GM19452 (cell line): ENCODE measurements around the gene MYPOP.

ENCODE experiments used
- ATAC-seq: cut with Tn5 transposase; IDR thresholded peaks from one replicate; pipeline ENCODE4 v1.9.1; 2021; ENCODE audit not compliant: unreplicated experiment

MYPOP gene

DNA sequence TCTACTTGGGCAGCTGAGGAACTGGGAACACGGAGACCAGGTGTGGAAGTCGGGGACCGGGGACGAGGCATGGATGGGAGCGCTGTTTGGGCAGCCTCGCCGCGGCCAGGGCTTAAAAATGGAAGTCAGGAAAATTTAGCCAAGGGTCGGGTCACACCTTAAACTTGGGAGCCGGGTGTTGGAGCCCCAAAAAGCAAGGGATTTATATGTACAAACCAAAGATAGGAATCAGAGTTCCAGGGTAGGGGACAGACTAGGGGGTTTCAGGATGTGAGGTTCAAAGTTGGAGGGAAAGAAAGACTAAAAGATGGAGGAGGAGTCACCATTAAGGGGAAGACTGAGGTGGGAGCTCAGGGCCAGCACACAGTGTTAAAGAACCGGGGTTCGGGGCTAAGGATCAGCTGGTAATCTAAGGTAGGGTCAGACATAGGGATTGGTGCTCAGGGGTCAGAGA lies 37.8 kb downstream of the MYPOP start:
- ATAC-seq: no peak

DNA sequence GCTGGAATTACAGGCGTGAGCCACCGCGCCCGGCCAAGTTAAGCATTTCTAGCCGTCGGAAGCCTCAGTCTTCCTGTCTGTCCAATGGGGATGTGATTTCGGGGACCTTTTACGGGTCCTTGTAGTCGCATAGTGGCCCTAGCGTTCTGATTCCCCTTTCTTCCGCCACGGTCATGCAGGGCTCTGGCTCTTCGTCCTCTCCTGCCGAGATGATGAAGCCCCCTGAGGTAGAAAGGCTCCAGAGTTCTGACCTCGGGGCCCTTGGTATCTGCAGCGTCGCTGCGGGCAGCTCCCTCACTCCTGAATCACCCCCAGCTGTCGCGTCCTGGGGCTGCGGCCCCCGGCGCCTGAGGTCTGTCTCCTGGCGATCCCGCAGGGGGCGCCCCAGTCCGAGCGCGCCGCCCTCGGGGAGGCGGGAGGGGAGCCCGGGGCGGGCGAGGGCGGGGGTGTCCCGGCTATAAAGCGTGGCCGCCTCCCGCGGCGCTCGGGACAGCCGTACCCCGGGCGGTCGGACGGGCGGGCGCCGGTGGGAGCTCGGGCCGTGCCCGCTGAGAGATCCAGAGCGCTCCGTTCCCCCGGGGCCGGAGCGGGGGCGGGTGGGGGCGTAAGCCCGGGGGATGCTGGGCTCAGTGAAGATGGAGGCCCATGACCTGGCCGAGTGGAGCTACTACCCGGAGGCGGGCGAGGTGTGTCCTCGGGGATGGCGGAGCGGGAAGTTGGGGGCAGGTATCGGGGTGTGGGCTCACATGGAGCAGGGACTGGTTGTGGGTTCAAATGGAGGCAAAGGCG lies 38.4 kb downstream of the MYPOP start, which contains the start of gene FOXA3:
TSS of gene FOXA3 (plus strand) at position 487 of the 789 bp plus-strand sequence. CDS start at position 618, 131 bp downstream.
- no peak for ATAC-seq

- ATAC-seq: no peak
These were observed 39.0 kb downstream of the MYPOP start for GRCh38 chr19:45863335-45863839.

DNA sequence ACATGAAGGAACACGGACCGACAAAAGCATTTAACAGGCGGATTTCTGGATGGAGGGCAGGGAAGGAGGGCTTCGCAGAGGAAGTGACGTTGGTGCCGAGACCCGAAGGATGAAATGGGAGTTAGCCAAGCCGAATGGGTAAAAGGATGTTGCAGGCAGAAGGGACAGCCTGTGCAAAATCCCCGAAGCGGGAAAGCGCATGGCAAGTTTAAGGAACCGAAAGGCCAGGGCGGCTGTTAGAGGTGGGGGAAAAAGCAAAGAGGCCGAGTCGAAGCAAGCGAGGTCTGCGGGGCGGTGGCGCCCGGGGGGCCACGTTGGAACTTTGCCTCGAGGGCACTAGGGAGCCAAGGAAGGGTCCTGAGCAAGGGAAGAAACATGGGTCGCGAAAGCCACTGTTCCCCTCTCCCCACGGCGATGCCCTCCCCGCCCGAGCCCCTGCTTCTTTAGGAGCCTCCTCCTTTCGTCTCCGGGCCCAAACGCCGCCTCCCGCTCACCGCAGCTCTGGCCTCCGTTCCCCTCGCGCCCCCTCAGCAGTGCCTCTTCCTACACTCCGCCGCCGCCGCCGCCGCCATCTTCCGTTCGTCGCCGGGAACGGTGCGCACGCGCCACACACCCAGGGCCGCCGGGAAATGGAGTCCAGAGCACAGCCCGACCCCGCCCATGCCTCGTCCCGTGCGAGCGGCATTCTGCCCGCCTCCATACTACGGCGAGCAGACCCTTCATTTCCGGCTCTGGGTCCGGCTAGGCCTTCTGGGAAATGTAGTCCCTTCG lies 39.7 kb downstream of the MYPOP start, which contains the start of gene SYMPK:
TSS of gene SYMPK (minus strand) at position 584 of the 771 bp plus-strand sequence. CDS start 8,652 bp downstream, outside the sequence.
- peak; percentile 85 for ATAC-seq

DNA sequence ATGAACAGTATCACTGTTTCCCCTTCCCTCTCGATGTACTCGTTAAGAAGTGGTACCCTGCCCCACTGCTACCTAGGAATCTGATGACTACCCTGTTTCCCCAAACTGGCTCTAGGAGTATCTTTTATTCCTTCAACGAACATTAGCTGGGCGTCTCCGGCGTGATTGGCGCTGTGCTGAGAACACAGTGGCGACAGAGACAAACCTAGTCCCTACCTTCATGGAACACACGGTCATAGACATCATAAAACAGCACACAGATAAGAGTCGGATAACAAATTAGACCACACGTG lies 40.2 kb downstream of the MYPOP start:
- ATAC-seq: no peak

GRCh38 chr19:45860359-45861259 lies 41.8 kb downstream of the MYPOP start:
- ATAC-seq: no peak

DNA sequence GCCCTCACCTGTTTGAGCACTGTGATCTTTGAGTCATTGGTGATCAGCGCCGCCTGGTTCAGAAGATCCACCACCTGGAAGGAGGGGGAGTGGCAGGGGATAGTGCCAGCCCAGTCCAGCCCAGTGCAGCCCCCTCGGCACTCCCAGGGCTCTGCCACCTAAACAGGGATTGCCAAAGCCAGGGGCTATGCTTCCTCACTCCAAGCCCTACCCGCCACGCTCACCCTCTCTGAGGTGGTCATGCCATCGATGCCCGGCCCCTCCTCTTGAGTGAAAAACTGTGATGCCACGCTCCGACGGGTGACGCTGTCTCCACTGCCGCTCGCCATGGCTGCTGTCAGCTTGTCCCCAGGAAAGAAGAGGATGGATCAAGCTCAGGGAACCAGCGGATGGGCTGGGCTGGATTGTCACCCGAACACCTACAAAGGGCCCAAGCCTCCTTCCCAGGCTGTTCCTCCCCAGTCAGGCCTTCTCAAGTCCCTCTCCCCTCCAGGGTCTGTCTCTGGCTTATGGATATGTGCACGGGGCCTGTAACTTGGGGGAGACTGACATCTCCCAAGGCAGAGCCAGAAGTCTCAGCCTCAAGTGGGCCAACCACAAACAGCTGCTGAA lies 48.1 kb downstream of the MYPOP start:
- ATAC-seq: no peak

DNA sequence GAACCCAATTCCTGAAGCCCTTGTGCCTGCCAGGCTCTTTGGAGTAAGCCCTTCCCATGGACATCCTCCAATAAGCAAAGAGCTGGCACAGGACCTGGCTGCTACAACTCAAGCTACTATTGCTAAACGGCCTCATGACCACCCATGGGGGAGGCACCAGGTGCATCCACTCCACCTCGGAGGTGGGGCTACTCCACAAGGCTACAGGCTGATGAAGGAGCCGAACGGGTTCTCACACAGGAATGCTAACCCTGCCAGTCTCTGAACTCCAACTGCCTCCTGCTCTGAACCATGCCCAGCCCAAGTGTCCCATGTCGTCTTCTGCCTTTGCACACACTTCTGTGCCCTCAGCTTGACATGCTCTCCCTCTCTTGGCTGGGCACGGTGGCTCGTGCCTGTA lies 49.4 kb downstream of the MYPOP start:
- ATAC-seq: no peak

DNA sequence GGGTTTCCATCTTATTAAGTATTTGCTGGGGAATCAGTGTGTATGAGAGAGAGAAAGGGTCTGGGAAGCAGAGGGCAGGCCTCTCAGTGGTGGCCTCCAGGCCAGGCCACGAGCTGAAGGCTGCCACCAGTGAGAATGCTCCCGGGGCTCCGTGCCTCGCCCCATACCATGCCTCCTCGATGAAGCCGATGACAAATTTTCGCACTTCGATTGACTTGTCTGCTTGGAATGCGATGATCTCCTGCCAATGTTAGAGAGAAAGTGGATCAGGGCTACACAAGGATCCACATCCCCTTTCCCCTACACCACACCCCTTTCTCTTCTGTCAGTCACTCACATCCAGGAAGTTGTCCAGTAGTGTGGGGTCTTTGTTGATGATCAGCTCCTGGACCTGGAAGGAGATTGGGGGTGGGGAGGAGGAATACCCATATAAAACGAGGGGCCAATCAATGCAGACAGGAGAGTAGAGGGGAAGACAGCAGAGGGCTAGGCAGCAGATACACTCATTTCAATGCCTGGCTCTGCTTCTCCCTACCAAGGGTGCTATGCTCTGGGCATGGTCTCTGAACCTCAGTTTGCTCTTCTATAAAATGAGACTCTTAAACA lies 50.2 kb downstream of the MYPOP start:
- no peak for ATAC-seq

- no peak for ATAC-seq
These were observed 53.5 kb downstream of the MYPOP start for GRCh38 chr19:45848922-45849321.

DNA sequence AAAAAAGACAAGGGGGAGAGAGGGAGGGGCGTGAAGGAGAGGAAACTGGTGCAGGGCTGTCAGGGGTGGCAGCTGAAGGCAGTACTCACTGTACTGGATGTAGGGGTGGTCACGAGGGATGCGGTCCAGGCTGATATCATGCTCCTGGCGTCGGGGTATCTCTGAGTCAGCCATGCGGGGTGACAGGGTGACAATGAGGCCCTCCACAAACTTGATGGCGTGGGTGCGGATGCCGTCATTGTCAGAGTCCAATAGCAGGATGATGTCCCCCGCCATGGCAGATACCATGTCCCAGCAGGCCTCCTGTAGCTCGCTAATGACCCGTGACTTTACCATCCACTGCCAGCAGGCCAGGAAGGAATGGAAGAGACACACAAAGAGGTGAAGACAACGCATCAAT lies 54.8 kb downstream of the MYPOP start:
- ATAC-seq: no peak

DNA sequence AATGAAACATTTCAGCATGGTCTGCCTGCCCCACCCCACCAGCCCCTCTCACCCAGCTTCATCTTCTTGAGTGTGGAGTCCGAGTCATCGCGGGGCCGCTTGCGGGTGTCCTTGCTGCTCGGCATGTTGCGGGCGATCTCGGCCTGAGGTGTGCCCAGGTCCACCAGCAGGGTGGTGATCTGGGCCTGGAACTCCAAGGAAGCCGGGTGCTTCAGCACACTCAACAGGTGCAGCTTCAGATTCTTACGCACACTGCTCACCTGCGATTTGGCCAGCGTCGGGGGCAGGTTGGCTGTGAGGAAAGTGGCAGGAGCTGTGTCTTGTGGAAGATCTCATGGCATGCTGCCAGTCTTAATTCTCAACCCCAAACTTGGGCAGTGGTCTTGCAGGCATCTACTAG lies 60.2 kb downstream of the MYPOP start:
- ATAC-seq: no peak
